Psoas muscle (tissue), 8 donors: ENCODE results near the gene MTX3. TPM values are rescaled to one million over a fixed set of nuclear protein-coding genes. Genes with fewer than 3 reads are reported as not detected.

Experiments used
- ATAC-seq, 4 donors: fragments of 200-7000 bp; cut with Tn5 transposase; one replicate each; pipeline ENCODE4 v1.9.1; 2020; ENCODE audit warnings: moderate library complexity in 3 of 4, mild to moderate bottlenecking in 2 of 4
- DNase-seq, 2 donors: peaks; one replicate each; pipeline ENCODE4 v3.0.0-alpha.2; 2020
- H3K27ac ChIP-seq: fragments of 200-600 bp; one replicate; pipeline ENCODE4 v1.8.0; 2022
- H3K27me3 ChIP-seq, 3 donors: fragments of 200-600 bp in 1 of 3; one replicate each; pipeline versions ENCODE4 v1.6.1 to v1.8.0; 2013 to 2022; ENCODE audit warnings: low read length in 2 of 3, mild to moderate bottlenecking in 2 of 3, moderate library complexity in 1 of 3; ENCODE audit not compliant: insufficient read depth in 3 of 3
- H3K36me3 ChIP-seq, 2 donors: fragments of 200-600 bp in 1 of 2; one replicate each; pipeline versions ENCODE4 v1.6.1 to v1.8.0; 2013 to 2022; ENCODE audit warnings: low read depth in 1 of 2, mild to moderate bottlenecking in 1 of 2, moderate library complexity in 1 of 2; ENCODE audit not compliant: insufficient read depth in 1 of 2
- H3K4me1 ChIP-seq: fragments of 200-600 bp; one replicate; pipeline ENCODE4 v1.8.0; 2022
- H3K4me3 ChIP-seq: fragments of 200-600 bp; one replicate; pipeline ENCODE4 v1.8.0; 2022; ENCODE audit warnings: mild to moderate bottlenecking
- H3K9me3 ChIP-seq: fragments of 200-600 bp; one replicate; pipeline ENCODE4 v1.8.0; 2022
- WGBS, 3 donors: extraction: QIAGEN DNeasy Blood & Tissue Kit; methylation state at CpG; one replicate each; pipeline versions ENCODE4 v1.1.6 to v1.1.7; 2013; 5-methylcytosine and 5-hydroxymethylcytosine counted together
- intact Hi-C, 2 donors: fragments of 100-400 bp; cut with DNase I; formaldehyde crosslinking; loops; one replicate each; pipeline versions ENCODE4 v1.11.0 to v1.14.2; 2022
- polyA plus RNA-seq, 3 donors: library from polyadenylated mRNA; stranded (reverse); fragments of 200-250 nt; gene quantifications; one replicate each; pipeline ENCODE4 v1.2.3, GENCODE V29; 2013
- total RNA-seq, 4 donors: library from RNA; stranded (reverse); fragmentation: NEBNext Ultra II Directional in 2 of 4; extraction: Animal tissue kit (Norgen Biotek cat#: 25700) in 2 of 4; gene quantifications; one replicate each; pipeline versions ENCODE4 v1.2.1 to v1.2.4, GENCODE V29; 2021 to 2023
- TF ChIP-seq, protein P1 (sequence below): fragments of 200-600 bp; IDR thresholded peaks from one replicate; pipeline ENCODE4 v1.8.0; 2022; ENCODE audit warnings: antibody characterized with exemption
- donor health status: healthy with polysubstance abuse.
- donor health status: DM: no; HTN: no; CAD: no; lungs with moderate emphysema.
- donor health status: Bipolar disorder and iron deficiency.
- donor health status: healthy.
- donor health status: DM: yes; HTN: yes; CAD: no.
- donor health status: DM: no; HTN: no; CAD: no.
- donor health status: DM: no; HTN: no; CAD: no.
- donor health status: DM: yes; HTN: yes; CAD: no.

The MTX3 gene
- total and polyA plus RNA-seq, 7 donors: 4.8 to 16.7 (median 11.7) TPM

- Histone ChIP-seq H3K4me1 (no peaks in the 10 kb centered on the region), H3K27me3 (no peaks in the 10 kb centered on the region), H3K36me3 (peaks cover 2 to 32% of the 10 kb centered on the region in 2 donors), H3K9me3 (no peaks in the 10 kb centered on the region), H3K27ac (no peak overlapping the region), H3K4me3 (no peak overlapping the region)
- 53 to 69% (median 64%) methylated on average over 3 of the region's 3 CpGs for WGBS, 3 donors
- TF ChIP-seq, protein P1, sequence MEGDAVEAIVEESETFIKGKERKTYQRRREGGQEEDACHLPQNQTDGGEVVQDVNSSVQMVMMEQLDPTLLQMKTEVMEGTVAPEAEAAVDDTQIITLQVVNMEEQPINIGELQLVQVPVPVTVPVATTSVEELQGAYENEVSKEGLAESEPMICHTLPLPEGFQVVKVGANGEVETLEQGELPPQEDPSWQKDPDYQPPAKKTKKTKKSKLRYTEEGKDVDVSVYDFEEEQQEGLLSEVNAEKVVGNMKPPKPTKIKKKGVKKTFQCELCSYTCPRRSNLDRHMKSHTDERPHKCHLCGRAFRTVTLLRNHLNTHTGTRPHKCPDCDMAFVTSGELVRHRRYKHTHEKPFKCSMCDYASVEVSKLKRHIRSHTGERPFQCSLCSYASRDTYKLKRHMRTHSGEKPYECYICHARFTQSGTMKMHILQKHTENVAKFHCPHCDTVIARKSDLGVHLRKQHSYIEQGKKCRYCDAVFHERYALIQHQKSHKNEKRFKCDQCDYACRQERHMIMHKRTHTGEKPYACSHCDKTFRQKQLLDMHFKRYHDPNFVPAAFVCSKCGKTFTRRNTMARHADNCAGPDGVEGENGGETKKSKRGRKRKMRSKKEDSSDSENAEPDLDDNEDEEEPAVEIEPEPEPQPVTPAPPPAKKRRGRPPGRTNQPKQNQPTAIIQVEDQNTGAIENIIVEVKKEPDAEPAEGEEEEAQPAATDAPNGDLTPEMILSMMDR: no peak
- DNase-seq: no peak
- no peak for ATAC-seq
- intact Hi-C loops: no loop called here
Measured at GRCh38 chr5:79973996-79974395, 17.1 kb downstream of the MTX3 start.

- no peak overlapping the region for H3K4me3 ChIP-seq
- 26 to 35% (median 30%) methylated on average over 3 of the region's 3 CpGs for WGBS, 3 donors
- TF ChIP-seq, protein P1: no peak
- intact Hi-C loops: no loop called here
- H3K9me3 ChIP-seq: no peaks in the 10 kb centered on the region
- H3K27me3 ChIP-seq: no peaks in the 10 kb centered on the region
- ATAC-seq (no peak), DNase-seq (no peak)
- H3K36me3 ChIP-seq: peaks cover 2 to 29% of the 10 kb centered on the region in 2 donors
- no peak overlapping the region for H3K27ac ChIP-seq
- no peaks in the 10 kb centered on the region for H3K4me1 ChIP-seq
Measured at GRCh38 chr5:79973511-79973910, 17.6 kb downstream of the MTX3 start.

GRCh38 chr5:79971156-79971555, 19.9 kb downstream of the MTX3 start:
- Histone ChIP-seq H3K4me3 (no peak overlapping the region), H3K27me3 (peaks cover 0 to 5% (median 0%) of the 10 kb centered on the region in 3 donors), H3K36me3 (peaks cover 0 to 13% of the 10 kb centered on the region in 2 donors), H3K27ac (no peak overlapping the region), H3K9me3 (no peaks in the 10 kb centered on the region), H3K4me1 (no peaks in the 10 kb centered on the region)
- WGBS, 3 donors: 42 to 50% (median 48%) methylated on average over 4 of the region's 4 CpGs
- intact Hi-C loops: no loop called here
- ATAC-seq: no peak
- TF ChIP-seq, protein P1: no peak
- DNase-seq: no peak

GRCh38 chr5:79966448-79966847, 24.6 kb downstream of the MTX3 start:
- ATAC-seq (no peak), DNase-seq (no peak)
- H3K4me3 ChIP-seq: no peak overlapping the region
- TF ChIP-seq, protein P1: no peak
- intact Hi-C loops: no loop called here
- H3K9me3 ChIP-seq: no peaks in the 10 kb centered on the region
- peaks cover 0 to 5% (median 0%) of the 10 kb centered on the region in 3 donors for H3K27me3 ChIP-seq
- H3K4me1 ChIP-seq: no peaks in the 10 kb centered on the region
- WGBS, 3 donors: 66 to 73% (median 73%) methylated on average over 5 of the region's 5 CpGs
- H3K36me3 ChIP-seq: no peaks in the 10 kb centered on the region
- H3K27ac ChIP-seq: no peak overlapping the region

- Histone ChIP-seq H3K9me3 (no peaks in the 10 kb centered on the region), H3K4me3 (no peak overlapping the region), H3K36me3 (no peaks in the 10 kb centered on the region), H3K27ac (no peak overlapping the region), H3K4me1 (no peaks in the 10 kb centered on the region), H3K27me3 (peaks cover 0 to 5% (median 0%) of the 10 kb centered on the region in 3 donors)
- no peak for ATAC-seq
- intact Hi-C loops: no loop called here
- DNase-seq: no peak
- WGBS, 3 donors: 59 to 73% (median 67%) methylated on average over 7 of the region's 7 CpGs
- TF ChIP-seq, protein P1: no peak
Measured at GRCh38 chr5:79964136-79964535, 26.9 kb downstream of the MTX3 start.
